Dedifferentiated amniotic fluid mesenchymal stem cell (primary cell): Measurements from ENCODE around the gene RNF126.
"Not testable (repeated sequence)": the region's sequence is repeated elsewhere in the genome, so short reads cannot be mapped to it uniquely, and the experiment has no call there.

Experiments used
- DNase-seq: peaks from one replicate; pipeline ENCODE4 v3.0.0-alpha.2; 2016; ENCODE audit errors: extremely low spot score

The RNF126 gene

DNA sequence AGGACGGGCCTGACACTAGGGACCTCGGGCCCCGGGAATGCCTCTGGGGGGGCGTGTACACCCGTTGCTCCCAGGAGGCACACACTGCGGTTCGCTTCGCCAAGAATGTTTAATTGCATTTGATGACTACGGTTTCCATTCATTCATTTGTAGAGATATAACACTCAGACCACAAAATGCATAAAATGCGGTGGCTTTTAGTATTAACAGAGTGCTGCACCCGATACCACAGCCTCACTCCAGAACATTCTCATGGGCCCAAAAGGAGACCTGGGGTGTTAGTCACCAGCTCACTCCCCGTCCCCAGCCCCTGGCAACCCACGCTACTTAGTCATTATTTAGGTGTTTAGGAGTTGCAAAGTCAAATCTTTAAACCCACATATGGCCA is 51.5 kb downstream of the RNF126 start:
- peak; percentile 51 for DNase-seq

DNA sequence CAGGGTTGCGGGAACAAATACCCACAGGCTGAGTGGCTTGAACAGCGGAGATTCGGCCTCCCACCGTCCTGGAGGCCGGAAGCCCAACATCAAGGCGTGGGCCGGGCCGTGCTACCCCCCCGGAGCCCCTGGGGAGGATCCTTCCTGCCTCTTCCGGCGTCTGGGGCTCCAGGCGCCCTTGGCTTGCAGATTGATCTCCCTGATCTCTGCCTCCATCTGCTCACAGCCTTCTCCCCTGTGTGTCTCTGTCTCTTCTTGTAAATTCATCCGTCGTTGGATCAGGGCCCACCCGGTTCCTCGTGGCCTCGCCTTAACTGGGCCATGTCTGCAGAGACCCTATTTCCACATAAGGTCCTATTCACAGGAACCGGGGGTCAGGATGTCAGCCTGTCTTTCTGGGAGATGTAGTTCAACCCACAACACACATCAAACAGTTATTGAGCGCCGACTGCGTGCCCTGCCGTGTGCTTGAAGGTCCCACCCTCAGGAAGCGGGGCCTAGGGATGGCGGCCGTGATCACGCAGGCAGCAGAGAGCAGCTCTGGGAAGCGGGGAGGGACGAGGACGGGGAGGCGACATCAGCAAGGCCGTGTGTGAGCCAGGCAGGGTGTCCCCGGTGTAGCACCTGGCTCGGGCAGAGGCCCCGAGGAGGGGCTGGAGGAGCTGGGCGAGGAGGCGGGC is 52.1 kb downstream of the RNF126 start:
- no peak for DNase-seq

DNA sequence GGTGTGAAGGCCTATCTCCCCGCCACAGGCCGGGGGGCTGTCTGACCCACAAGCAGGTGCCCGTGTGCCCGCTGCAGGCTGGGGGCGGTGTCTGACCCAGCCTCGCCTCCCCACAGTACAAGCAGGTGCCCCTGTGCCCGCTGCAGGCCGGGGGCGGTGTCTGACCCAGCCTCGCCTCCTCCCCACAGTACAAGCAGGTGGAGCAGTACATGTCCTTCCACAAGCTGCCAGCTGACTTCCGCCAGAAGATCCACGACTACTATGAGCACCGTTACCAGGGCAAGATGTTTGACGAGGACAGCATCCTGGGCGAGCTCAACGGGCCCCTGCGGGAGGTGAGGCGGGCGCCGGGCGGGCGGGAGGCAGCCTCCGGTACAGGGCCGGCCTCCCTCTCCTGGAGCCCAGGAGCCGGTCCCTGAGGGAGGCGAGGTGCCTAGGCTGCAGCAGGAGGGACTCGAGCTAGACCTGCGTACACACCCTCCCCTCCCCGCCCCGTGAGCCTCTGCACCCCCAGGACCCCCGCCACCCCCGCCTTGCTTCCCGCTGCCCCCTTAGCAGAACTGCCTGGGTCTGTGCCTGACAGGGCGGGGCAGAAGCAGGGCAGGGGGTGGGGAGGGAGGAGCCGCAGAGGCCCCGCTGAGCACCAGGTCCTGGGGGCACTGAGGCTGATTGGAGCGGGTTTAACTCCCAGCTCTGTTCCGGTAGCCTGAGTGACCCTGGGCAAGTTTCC is 52.8 kb downstream of the RNF126 start:
- DNase-seq: no peak

DNA sequence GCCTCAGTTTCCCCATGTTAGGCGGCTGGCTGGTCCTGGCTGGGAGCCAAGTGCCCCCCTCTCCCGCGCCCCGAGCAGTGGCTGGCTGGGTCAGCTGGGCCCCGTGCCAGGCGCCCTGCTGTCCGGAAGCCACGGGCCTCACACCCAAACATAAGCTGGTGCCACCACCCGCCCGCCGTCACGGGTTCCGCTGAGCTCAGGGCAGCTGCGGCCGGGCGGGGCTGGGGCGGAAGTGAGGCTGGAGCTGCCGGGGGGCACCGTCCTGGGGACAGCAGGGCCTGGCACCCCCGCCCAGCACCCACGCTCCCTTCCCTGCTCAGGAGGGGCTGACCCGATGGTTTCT is 54.0 kb downstream of the RNF126 start:
- DNase-seq: no peak

DNA sequence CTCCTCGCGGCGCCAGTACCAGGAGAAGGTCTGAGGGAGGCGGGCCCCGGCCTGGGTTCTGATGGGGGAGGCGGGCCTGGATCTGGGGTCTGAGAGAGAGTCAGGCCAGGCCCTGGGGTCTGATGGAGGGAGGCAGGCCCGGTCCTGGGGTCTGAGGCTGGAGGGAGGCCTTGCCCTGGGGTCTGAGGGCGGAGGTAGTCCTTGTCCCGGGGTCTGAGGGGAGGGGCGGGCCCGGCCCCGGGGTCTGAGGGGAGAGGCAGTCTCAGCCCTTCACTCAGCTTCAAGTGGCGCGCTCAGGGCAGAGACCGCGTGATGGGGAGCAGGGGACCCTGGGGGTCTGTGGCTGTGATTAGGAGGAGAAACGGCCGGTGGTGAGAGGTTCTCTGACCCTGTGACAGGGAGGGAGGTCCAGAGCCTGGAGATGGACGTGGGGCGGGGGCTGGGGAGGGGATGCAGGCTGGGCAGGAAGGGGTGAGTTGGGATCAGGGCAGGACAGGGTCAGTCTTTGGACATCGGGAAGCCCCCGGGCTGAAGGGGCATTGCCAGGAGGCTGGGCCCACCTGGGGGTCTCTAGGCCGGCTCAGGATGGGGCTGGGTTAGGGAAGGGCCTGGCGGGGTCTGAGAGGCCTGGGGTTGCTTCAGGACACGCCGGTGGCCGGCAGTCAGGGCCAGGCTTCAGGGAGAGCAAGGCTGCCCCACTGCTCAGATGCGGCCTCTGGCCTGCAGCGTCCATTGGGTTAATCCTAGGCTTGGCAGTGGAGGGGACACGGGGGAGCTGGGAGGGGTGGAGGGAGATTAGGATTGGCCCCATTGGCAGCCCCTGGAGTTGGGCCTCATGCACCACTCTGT is 54.6 kb downstream of the RNF126 start:
- no peak for DNase-seq

DNA sequence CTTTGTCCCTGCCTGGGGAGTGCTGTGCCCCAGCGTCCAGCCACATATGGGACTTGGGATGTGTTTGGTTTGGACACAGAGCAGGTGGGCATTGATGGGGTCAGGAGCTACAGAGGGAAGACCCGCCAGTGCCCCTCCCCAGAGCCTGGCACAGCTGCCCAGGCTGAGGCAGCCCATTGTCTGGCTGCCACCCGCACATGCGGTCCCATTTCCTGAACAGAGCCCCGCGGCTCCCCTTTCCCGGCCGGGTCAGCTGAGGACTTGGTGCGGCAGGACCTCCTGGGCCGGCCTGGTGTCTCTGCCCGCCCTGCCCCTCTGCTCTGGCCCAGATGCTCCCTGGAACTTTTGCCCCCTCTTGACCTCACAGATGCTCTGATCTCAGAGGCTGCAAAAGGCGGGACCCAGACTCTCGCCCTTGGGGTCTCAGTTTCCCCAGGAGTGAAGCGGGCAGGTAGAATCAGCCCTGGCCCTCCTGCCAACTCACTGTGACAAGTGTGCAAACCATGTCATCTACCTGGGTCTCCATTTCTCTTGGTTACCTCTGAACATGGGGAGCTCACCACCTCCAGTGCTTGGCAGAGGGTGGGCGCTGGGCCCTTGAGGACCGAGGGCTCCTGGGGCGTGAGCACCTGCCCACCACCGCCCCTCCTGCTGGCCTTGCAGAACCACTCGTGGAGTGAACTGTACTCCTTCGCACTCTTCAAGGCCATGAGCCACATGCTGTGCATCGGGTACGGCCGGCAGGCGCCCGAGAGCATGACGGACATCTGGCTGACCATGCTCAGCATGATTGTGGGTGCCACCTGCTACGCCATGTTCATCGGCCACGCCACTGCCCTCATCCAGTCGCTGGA is 55.5 kb downstream of the RNF126 start:
- no peak for DNase-seq

DNA sequence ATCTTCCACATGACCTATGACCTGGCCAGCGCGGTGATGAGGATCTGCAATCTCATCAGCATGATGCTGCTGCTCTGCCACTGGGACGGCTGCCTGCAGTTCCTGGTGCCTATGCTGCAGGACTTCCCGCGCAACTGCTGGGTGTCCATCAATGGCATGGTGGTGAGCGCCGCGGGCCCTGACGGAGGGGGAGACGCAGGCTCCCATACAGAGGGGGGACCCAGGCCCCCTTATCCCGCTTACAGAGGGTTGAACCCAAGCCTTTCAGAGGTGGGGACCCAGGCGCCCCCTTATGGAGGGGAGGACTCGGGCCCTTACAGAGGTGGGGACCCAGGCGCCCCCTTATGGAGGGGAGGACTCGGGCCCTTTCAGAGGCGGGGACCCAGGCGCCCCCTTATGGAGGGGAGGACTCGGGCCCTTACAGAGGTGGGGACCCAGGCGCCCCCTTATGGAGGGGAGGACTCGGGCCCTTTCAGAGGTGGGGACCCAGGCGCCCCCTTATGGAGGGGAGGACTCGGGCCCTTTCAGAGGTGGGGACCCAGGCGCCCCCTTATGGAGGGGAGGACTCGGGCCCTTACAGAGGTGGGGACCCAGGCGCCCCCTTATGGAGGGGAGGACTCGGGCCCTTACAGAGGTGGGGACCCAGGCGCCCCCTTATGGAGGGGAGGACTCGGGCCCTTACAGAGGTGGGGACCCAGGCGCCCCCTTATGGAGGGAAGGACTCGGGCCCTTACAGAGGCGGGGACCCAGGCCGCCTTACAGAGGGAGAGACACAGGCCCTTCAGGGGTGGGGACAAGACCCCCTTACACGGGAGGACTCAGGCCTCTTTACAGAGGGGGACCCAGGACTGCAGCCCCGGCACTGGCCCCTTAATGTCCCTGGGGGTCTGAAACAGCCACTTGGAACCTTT is 57.7 kb downstream of the RNF126 start:
- DNase-seq: not testable (repeated sequence)

DNA sequence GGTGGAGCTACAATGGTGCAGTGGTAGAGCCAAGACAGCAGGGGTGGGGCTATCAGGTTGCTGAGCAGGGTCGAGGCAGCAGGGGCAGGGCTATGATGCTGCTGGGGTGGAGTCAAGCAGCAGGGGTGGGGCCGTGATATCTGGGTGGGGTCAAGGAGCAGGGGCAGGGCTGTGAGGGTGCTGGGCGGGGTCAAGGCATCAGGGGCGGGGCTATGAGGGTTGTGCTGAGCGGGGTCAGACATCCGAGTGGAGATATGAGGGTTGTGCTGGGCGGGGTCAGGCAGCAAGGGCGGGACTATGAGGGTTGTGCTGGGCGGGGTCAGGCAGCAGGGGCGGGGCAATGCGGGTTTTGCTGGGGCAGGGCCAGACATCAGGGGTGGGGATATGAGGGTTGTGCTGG is 58.7 kb downstream of the RNF126 start:
- DNase-seq: no peak

DNA sequence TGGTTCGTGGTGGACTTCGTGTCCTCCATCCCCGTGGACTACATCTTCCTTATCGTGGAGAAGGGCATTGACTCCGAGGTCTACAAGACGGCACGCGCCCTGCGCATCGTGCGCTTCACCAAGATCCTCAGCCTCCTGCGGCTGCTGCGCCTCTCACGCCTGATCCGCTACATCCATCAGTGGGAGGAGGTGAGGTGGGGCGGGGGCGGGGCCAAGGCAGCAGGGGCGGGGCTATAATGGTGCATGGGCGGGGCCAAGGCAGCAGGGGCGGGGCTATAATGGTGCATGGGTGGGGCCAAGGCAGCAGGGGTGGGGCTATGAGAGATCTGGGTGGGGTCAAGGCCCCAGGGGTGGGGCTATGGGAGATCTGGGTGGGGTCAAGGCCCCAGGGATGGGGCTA is 59.2 kb downstream of the RNF126 start:
- not testable (repeated sequence) for DNase-seq

DNA sequence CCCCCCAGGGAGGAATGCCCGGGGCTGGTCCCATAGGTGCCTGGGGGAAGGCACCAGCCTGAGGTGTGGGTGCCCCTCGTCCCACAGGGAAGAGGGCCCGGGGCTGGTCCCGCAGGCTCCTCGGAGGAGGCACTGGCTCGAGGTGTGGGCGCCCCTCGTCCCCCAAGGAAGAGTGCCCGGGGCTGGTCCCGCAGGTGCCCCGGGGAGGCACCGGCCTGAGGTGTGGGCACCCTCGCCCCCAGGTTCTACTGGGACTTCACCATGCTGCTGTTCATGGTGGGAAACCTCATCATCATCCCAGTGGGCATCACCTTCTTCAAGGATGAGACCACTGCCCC is 59.7 kb downstream of the RNF126 start:
- not testable (repeated sequence) for DNase-seq

DNA sequence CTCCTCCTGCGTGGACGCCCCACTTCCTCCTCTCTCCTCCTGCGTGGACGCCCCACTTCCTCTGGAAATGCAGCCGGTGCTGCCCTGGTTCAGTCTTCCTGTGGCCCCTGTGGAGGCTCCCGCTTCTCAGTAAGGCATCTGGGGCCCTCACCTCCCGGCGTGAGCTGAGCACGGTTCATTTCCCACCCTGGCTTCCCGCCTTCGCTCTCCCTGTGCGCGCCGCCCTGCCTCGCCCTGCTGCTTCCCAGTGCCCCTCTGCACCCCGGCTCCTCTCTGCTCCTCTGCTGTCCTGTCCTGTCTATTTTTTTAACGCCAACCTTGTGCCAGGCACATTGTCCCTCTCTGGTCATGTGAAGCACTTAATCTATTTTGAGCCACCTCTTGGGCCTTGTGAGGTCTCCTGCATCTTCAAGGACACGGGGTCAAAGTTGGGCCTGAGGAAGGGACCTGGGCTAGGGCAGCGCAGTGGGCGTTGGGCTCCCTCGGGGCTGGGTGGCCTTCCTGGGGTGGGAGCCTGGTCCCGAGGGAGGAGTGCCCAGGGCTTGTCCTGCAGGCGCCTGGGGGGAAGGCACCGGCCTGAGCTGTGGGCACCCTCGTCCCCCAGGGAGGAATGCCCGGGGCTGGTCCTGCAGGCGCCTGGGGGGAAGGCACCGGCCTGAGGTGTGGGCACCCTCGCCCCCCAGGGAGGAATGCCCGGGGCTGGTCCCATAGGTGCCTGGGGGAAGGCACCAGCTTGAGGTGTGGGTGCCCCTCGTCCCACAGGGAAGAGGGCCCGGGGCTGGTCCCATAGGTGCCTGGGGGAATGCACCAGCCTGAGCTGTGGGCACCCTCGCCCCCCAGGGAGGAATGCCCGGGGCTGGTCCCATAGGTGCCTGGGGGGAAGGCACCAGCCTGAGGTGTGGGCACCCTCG is 60.4 kb downstream of the RNF126 start:
- DNase-seq: no peak

DNA sequence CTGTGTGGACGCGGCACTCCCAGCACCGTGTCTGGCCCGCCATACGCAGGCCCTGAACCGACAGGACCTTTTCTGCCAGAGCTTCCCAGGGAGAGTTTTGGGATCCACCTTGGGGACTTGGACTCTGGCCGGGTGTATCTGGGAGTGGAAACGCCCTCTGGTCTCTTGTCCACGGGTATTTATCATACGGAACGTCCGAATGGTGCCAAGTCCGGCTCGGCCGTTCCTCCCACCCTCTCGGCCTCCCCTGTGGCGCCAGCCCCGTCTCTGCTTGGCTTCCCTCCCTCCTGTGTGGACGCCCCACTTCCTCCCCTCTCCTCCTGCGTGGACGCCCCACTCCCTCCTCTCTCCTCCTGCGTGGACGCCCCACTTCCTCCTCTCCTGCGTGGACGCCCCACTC is 61.2 kb downstream of the RNF126 start:
- DNase-seq: no peak

DNA sequence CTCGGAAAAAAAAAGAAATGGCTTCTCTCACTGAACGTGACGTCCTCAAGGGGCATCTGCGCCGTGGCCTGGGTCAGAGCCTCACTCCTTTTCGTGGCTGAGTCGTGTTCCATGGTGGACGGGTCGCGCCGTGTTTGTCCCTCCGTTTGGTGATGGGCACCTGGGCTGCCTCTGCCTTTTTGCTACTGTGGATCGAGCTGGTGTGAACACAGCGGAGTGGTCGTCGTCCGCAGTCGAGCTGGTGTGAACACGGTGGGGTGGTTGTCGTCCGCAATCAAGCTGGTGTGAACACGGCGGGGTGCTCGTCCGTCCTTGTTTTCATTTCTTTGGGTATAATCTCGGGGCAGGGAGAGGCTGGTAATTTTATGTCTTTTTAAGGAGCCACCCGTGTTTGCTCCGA is 61.7 kb downstream of the RNF126 start:
- no peak for DNase-seq
